Ovary (tissue), 9 donors: Measurements from ENCODE around the gene ESPN. TPM values are rescaled to one million over a fixed set of nuclear protein-coding genes. Genes with fewer than 3 reads are reported as not detected.

ENCODE experiments used
- DNase-seq, 5 donors: peaks; one replicate each; pipeline ENCODE4 v3.0.0-alpha.2; 2019 to 2020
- H3K27ac ChIP-seq, 2 donors: fragments of 200-600 bp; one replicate each; pipeline versions ENCODE4 v1.5.1 to v1.8.0; 2019 to 2022
- H3K27me3 ChIP-seq: fragments of 200-600 bp; one replicate; pipeline ENCODE4 v1.8.0; 2022
- H3K36me3 ChIP-seq: fragments of 200-600 bp; sonication (generic); one replicate; pipeline ENCODE4 v1.5.1; 2019
- H3K4me1 ChIP-seq: one replicate; pipeline ENCODE4 v1.8.1; 2013; ENCODE audit warnings: mild to moderate bottlenecking, moderate library complexity; ENCODE audit not compliant: insufficient read depth
- H3K4me3 ChIP-seq: fragments of 200-600 bp; sonication (generic); one replicate; pipeline ENCODE4 v1.5.1; 2017
- H3K9me3 ChIP-seq, 2 donors: fragments of 200-600 bp in 1 of 2; sonication (generic) in 1 of 2; one replicate each; pipeline versions ENCODE4 v1.5.1 to v1.8.1; 2013 to 2019; ENCODE audit warnings: mild to moderate bottlenecking in 1 of 2, moderate library complexity in 1 of 2
- EP300 ChIP-seq: sonication (generic); formaldehyde crosslinking; IDR thresholded peaks from one replicate; pipeline ENCODE4 v1.6.1; 2017; ENCODE audit warnings: antibody characterized with exemption
- POLR2A ChIP-seq: fragments of 450-650 bp; IDR thresholded peaks from one replicate; pipeline ENCODE4 v1.6.1; 2017; ENCODE audit warnings: antibody characterized with exemption, mild to moderate bottlenecking, moderate library complexity
- WGBS, 3 donors: extraction: QIAGEN DNeasy Blood & Tissue Kit in 1 of 3; methylation state at CpG; one replicate each; pipeline versions ENCODE4 v1.1.5 to v1.1.7; 2013 to 2017; 5-methylcytosine and 5-hydroxymethylcytosine counted together
- intact Hi-C, 4 donors: fragments of 100-400 bp; cut with DNase I; formaldehyde crosslinking; loops; one replicate each; pipeline versions ENCODE4 v1.11.0 to v1.15.1; 2022 to 2023
- polyA plus RNA-seq, 2 donors: library from polyadenylated mRNA; stranded (reverse); fragments of 200-250 nt in 1 of 2; fragments of 350-450 nt in 1 of 2; fragmentation: Illumina TruSeq in 1 of 2; extraction: RNeasy Lipid Tissue Mini Kit (QIAGEN cat#74804) in 1 of 2; gene quantifications; one replicate each; pipeline ENCODE4 v1.2.3, GENCODE V29; 2013 to 2014
- total RNA-seq, 7 donors: library from RNA; depleted of rRNA in 2 of 7; stranded (reverse); fragments of >200 nt in 2 of 7; fragmentation: NEBNext Ultra II Directional in 3 of 7; extraction: Animal tissue kit (Norgen Biotek cat#: 25700) in 3 of 7; gene quantifications; one replicate each; pipeline versions ENCODE4 v1.1.0 to v1.2.4, GENCODE V29; 2016 to 2023
- TF ChIP-seq, protein P1 (sequence below), 3 donors: fragments of 450-650 bp in 2 of 3; fragments of 200-600 bp in 1 of 3; IDR thresholded peaks; one replicate each; pipeline versions ENCODE4 v1.5.1 to v1.8.0; 2016 to 2022; ENCODE audit warnings: antibody characterized with exemption in 3 of 3, mild to moderate bottlenecking in 1 of 3
- donor health status: DM: no; HTN: no; CAD: no; lungs with moderate emphysema.
- donor health status: DM: no; HTN: no; CAD: no.
- donor health status: Bipolar disorder and iron deficiency.
- donor health status: DM: yes; HTN: yes; CAD: no.
- donor health status: DM: no; HTN: no; CAD: no.
- donor health status: DM: yes; HTN: yes; CAD: no.

The ESPN gene
- total and polyA plus RNA-seq, 9 donors, result 0.11 to 46.2 (median 1.5) TPM; not detected in 1

- no peak for DNase-seq
- H3K27ac ChIP-seq, result no peak overlapping the region
These were observed 39.6 kb upstream of the ESPN start for GRCh38 chr1:6384962-6385361.

GRCh38 chr1:6385488-6386191, 38.9 kb upstream of the ESPN start:
- no peak overlapping the region for H3K27ac ChIP-seq
- no peak for TF ChIP-seq POLR2A
- TF ChIP-seq, protein P1, sequence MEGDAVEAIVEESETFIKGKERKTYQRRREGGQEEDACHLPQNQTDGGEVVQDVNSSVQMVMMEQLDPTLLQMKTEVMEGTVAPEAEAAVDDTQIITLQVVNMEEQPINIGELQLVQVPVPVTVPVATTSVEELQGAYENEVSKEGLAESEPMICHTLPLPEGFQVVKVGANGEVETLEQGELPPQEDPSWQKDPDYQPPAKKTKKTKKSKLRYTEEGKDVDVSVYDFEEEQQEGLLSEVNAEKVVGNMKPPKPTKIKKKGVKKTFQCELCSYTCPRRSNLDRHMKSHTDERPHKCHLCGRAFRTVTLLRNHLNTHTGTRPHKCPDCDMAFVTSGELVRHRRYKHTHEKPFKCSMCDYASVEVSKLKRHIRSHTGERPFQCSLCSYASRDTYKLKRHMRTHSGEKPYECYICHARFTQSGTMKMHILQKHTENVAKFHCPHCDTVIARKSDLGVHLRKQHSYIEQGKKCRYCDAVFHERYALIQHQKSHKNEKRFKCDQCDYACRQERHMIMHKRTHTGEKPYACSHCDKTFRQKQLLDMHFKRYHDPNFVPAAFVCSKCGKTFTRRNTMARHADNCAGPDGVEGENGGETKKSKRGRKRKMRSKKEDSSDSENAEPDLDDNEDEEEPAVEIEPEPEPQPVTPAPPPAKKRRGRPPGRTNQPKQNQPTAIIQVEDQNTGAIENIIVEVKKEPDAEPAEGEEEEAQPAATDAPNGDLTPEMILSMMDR (IDR thresholded peaks at IDR 0.05), result no peak
- no peak for TF ChIP-seq EP300
- no peak for DNase-seq
- no peak overlapping the region for H3K4me3 ChIP-seq
- WGBS, 3 donors, result 60 to 63% (median 60%) methylated on average over 22 of the region's 22 CpGs
- H3K9me3 ChIP-seq, result no peaks in the 10 kb centered on the region
- intact Hi-C loops, result no loop called here
- no peaks in the 10 kb centered on the region for H3K4me1 ChIP-seq
- no peaks in the 10 kb centered on the region for H3K36me3 ChIP-seq
- H3K27me3 ChIP-seq, result no peaks in the 10 kb centered on the region

More at GRCh38 chr1:6384962-6385361, 39.6 kb upstream of the ESPN start:
- Histone ChIP-seq H3K4me3 (no peak overlapping the region), H3K4me1 (no peaks in the 10 kb centered on the region), H3K27me3 (no peaks in the 10 kb centered on the region), H3K36me3 (no peaks in the 10 kb centered on the region), H3K9me3 (no peaks in the 10 kb centered on the region)
- WGBS, 3 donors, result 63 to 83% (median 64%) methylated on average over 5 of the region's 5 CpGs
- intact Hi-C loops, result no loop called here
- TF ChIP-seq, protein P1 (IDR thresholded peaks at IDR 0.05), result no peak
- TF ChIP-seq EP300, result no peak
- no peak for TF ChIP-seq POLR2A

GRCh38 chr1:6386371-6386949, 38.1 kb upstream of the ESPN start:
- TF ChIP-seq POLR2A (no peak), EP300 (no peak)
- TF ChIP-seq, protein P1 (IDR thresholded peaks at IDR 0.05), result no peak

DNA sequence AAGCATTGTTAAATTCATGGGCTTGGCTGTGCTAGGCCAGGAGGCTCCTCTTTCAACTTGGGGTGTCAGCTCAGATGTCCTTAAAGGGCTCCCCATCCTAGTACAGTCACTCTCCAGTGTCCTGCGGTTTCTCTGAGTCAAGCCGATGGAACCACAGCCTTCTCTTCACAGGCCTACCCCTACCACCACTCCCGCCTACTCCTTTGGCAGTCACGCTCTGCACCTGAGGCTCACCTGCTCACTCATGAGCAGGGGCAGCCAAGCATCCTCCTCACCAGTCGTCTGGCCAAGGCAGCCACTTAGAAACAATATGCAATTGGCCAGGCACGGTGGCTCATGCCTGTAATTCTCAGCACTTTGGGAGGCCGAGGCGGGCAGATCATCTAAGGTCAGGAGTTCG, 34.6 kb upstream of the ESPN start:
- intact Hi-C loops, result loop anchor here in 1 of 4 donors (5.0 kb wide), 1 partner anchor 33 kb away; no protein-coding TSS in a partner anchor
- 91 to 94% (median 93%) methylated on average over 9 of the region's 9 CpGs for WGBS, 3 donors
- H3K4me3 ChIP-seq, result no peak overlapping the region
- H3K27me3 ChIP-seq, result no peaks in the 10 kb centered on the region
- H3K27ac ChIP-seq, result no peak overlapping the region
- H3K4me1 ChIP-seq, result peaks cover 8% of the 10 kb centered on the region
- TF ChIP-seq POLR2A, result no peak
- no peak for TF ChIP-seq EP300
- no peaks in the 10 kb centered on the region for H3K9me3 ChIP-seq
- no peak for DNase-seq
- H3K36me3 ChIP-seq, result no peaks in the 10 kb centered on the region

More at GRCh38 chr1:6386371-6386949, 38.1 kb upstream of the ESPN start:
- H3K36me3 ChIP-seq, result no peaks in the 10 kb centered on the region
- no peaks in the 10 kb centered on the region for H3K27me3 ChIP-seq
- no peaks in the 10 kb centered on the region for H3K4me1 ChIP-seq
- H3K27ac ChIP-seq, result no peak overlapping the region
- H3K4me3 ChIP-seq, result no peak overlapping the region
- no peaks in the 10 kb centered on the region for H3K9me3 ChIP-seq
- intact Hi-C loops, result no loop called here
- no peak for DNase-seq
- WGBS, 3 donors, result 69 to 77% (median 76%) methylated on average over 10 of the region's 10 CpGs
